GM21526 (cell line): Measurements from ENCODE around the gene CAV1.

Experiments used
- ATAC-seq: cut with Tn5 transposase; IDR thresholded peaks from one replicate; pipeline ENCODE4 v1.9.1; 2021; ENCODE audit warnings: moderate library complexity; ENCODE audit not compliant: unreplicated experiment, low FRiP score

The CAV1 gene

DNA sequence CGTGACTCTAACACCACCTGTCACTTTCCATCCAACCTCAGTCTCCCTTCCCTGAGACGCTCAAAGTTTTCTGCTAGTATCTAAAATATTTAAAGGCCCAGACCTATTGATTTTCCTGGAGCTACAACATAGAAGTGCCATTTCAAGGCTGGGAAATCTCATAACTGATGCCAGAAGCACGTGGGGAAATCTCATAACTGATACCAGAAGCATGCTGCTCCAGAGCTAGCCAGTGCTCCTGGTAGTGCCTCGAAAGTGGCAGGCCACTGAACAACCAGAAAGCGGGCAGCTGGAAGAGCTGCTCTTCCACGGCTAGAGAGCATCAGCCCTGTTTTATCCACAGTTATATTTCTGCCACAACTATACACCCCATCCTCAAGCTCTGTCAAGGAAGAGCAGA is 72.5 kb downstream of the CAV1 start:
- no peak for ATAC-seq

DNA sequence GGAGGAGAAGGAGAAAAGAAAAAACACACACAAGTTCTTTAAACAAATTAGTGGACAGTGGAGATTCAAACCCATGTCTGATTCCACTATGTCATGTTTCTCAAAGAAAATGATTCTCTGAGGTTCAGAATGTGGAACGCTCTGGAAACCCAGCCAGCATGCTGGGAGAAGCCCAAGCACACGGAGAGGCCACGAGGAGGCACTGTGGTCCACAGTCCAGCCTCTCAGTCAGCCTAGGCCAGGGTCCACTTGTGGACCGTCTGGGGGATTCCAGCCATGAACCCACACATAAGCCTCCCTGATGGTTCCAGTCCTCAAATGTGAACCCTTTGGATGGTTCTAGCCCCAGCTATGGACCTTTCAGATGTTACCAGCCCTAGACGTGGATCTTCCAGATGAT is 73.4 kb downstream of the CAV1 start:
- no peak for ATAC-seq

DNA sequence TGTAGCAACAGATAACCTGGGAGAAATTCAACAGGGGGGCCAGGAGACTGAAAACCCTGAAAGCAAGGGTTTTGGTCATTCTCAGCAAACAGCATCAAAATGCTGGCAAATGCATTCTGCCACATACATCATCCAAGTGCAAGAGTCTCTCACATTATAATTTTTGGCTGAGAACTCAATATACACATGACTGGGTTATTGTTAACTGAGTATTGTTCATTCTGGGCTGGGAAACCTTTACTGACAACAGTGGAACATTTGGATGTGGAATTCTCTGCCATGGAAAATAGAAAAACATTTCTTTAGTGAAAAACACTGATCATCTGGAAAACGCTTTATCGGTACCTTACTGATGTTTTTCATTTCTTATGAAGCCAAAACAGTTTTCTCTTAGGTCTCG is 74.0 kb downstream of the CAV1 start:
- ATAC-seq: no peak

DNA sequence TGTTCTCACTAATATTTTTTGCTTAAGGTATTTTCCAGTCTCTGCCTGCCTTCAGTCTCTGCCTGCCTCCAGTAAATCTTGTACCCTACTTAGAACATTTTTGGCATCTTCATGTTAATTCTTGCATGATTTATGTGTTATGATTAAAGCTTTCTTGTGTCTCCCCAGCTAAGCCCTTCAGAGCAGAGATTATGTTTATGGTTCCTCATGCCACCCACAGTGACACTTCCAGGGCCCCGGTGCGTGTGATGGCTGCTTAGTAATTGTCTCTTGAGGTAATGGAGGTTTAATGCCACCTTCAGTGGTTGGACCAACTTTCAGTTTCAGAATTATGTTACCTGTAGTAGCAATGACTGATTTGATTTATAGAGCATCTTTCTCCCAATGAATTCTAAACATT is 76.6 kb downstream of the CAV1 start:
- no peak for ATAC-seq

DNA sequence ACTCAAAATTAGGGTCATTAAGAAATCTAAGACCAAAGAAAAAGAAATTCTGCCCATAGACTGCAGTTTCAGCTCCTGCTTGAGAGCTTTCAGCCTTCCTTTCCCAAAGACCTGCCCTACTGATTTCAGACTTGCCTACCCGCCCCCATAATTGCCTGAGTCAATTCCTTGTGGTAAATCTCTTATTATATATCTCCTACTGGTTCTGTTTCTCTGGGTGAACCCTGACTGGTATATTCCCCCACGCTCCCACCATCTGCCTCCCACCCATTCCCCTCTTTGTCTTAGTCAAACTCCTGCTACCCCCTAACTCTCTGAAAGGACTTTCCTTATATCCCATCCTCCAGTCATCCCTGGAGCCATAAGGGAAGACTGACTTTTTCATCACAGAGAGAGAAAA is 82.5 kb downstream of the CAV1 start:
- no peak for ATAC-seq

DNA sequence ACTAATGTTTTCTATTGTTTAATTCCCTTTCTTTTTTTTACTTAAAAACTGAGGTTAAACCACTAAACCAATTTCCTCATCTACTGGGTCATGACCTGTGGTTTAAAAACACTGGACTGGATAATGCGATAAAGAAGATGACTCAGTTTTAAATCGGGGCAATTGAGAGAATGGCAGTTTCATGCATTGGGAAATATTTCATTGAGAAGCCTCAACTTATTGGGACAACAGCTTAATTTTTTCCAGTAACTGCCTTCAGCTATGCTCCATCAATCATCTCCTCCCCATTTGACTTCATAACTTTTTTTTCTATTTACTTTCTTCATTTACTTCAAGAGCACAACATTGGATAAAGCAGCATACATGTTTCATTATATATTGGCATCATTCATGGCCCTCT is 85.4 kb downstream of the CAV1 start:
- ATAC-seq: no peak

DNA sequence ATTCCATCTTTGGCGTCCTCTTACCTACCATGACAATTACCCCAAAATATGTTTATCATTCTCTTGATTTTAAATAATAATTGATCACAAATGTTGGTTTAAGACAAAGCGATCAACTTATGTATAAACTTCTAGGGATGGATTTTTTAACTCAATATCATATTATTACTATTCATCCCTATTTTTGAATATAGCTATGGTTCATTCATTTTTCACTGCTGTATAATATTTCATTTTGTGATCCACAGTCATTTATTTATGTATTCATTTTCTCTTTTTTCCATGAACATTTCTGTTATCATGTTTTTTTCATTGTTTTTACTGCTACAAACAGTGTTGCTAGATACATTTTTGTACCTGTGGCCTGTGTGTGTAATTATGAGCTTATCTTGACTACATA is 85.9 kb downstream of the CAV1 start:
- ATAC-seq: no peak
